NB4 (cell line): ENCODE measurements around the gene ARHGAP15.

Experiments used
- DNase-seq: peaks from one replicate; pipeline ENCODE4 v3.0.0; 2010; ENCODE audit warnings: low read depth
- H3K4me3 ChIP-seq: one replicate; pipeline ENCODE4 v1.5.1; 2011; ENCODE audit warnings: mild to moderate bottlenecking, low read depth, low read length, moderate library complexity
- CTCF ChIP-seq: IDR thresholded peaks from one replicate; pipeline ENCODE4 v1.5.1; 2012; ENCODE audit warnings: low read depth, low read length
- MAX ChIP-seq: IDR thresholded peaks from 2 replicates; pipeline ENCODE4 v1.6.1; 2011; ENCODE audit warnings: low read depth, low read length
- MYC ChIP-seq: IDR thresholded peaks from 2 replicates; pipeline ENCODE4 v1.6.1; 2011; ENCODE audit warnings: low read depth, low read length
- POLR2A ChIP-seq: IDR thresholded peaks from 2 replicates; pipeline ENCODE4 v1.6.1; 2011; ENCODE audit warnings: mild to moderate bottlenecking; ENCODE audit not compliant: insufficient read length; ENCODE audit errors: extremely low read depth

The ARHGAP15 gene

GRCh38 chr2:143586119-143586518 lies 456.9 kb downstream of the ARHGAP15 start:
- no peak for TF ChIP-seq POLR2A
- no peak for TF ChIP-seq CTCF
- TF ChIP-seq MAX: no peak
- TF ChIP-seq MYC: no peak
- DNase-seq: no peak

GRCh38 chr2:143588746-143589145 lies 459.5 kb downstream of the ARHGAP15 start:
- DNase-seq: peak; percentile 6
- H3K4me3 ChIP-seq: no peak overlapping the region
- TF ChIP-seq POLR2A (no peak), MAX (no peak), CTCF (no peak), MYC (no peak)

More at GRCh38 chr2:143586119-143586518, 456.9 kb downstream of the ARHGAP15 start:
- H3K4me3 ChIP-seq: no peak overlapping the region

- H3K4me3 ChIP-seq: no peak overlapping the region
- DNase-seq: no peak
- TF ChIP-seq MYC (no peak), POLR2A (no peak), MAX (no peak), CTCF (no peak)
Measured at GRCh38 chr2:143594161-143594560, 464.9 kb downstream of the ARHGAP15 start.

GRCh38 chr2:143594745-143595144 lies 465.5 kb downstream of the ARHGAP15 start:
- H3K4me3 ChIP-seq: no peak overlapping the region
- no peak for DNase-seq
- no peak for TF ChIP-seq MYC
- TF ChIP-seq CTCF: no peak
- no peak for TF ChIP-seq POLR2A

GRCh38 chr2:143600116-143600515 lies 470.9 kb downstream of the ARHGAP15 start:
- no peak for DNase-seq
- TF ChIP-seq POLR2A (no peak), MAX (no peak), CTCF (no peak), MYC (no peak)
- H3K4me3 ChIP-seq: no peak overlapping the region

GRCh38 chr2:143601828-143602227 lies 472.6 kb downstream of the ARHGAP15 start:
- no peak for DNase-seq
- TF ChIP-seq MAX (no peak), POLR2A (no peak), MYC (no peak), CTCF (no peak)

More at GRCh38 chr2:143601828-143602227, 472.6 kb downstream of the ARHGAP15 start:
- no peak overlapping the region for H3K4me3 ChIP-seq
